OCI-LY7 (cell line): Measurements from ENCODE around the gene ZFR. TPM values are rescaled to one million over a fixed set of nuclear protein-coding genes. Genes with fewer than 3 reads are reported as not detected.
A peak's percentile ranks its signal among the peaks of the same experiment; 100 is the strongest.

Experiments used
- BruUV-seq: library from RNA; stranded (reverse); fragments of 400-500 nt; replicated peaks from 2 replicates; lab custom pipeline; 2021; lab: Mats Ljungman, UMichigan
- CTCF ChIA-PET: fragments of 300-600 bp; sonication (Branson Sonifier 250); formaldehyde crosslinking; loops from one replicate; lab custom pipeline; 2022; ENCODE audit warnings: antibody characterized with exemption; ENCODE audit not compliant: unreplicated experiment; lab: Charles Lee
- POLR2A ChIA-PET: fragments of 300-600 bp; sonication (Branson Sonifier 250); formaldehyde crosslinking; loops from one replicate; lab custom pipeline; 2022; ENCODE audit warnings: antibody characterized with exemption; lab: Charles Lee
- DNase-seq: peaks from one replicate; pipeline ENCODE4 v3.0.0-alpha.2; 2015; ENCODE audit warnings: low spot score
- H2AFZ ChIP-seq: fragments of 200-600 bp; sonication (generic), shearing (Covaris generic); 2 replicates; pipeline ENCODE4 v1.6.1; 2014; ENCODE audit warnings: mild to moderate bottlenecking, antibody characterized with exemption, low read length, moderate library complexity
- H3K27ac ChIP-seq: fragments of 200-600 bp; sonication (generic); 2 replicates; pipeline ENCODE4 v1.5.1; 2014; ENCODE audit warnings: mixed run types, low read depth, mild to moderate bottlenecking, moderate library complexity, low read length, inconsistent platforms; ENCODE audit not compliant: poor library complexity, severe bottlenecking
- H3K36me3 ChIP-seq: fragments of 200-600 bp; sonication (generic); 2 replicates; pipeline ENCODE4 v1.6.1; 2014; ENCODE audit warnings: mild to moderate bottlenecking, antibody characterized with exemption, low read length, moderate library complexity, mixed read lengths; ENCODE audit not compliant: insufficient read depth
- H3K4me1 ChIP-seq: fragments of 200-600 bp; sonication (generic); 2 replicates; pipeline ENCODE4 v1.5.1; 2014; ENCODE audit warnings: mild to moderate bottlenecking, low read length; ENCODE audit not compliant: insufficient read depth, poor library complexity, severe bottlenecking
- H3K4me2 ChIP-seq: fragments of 200-600 bp; sonication (generic); 2 replicates; pipeline ENCODE4 v1.6.1; 2014; ENCODE audit warnings: mild to moderate bottlenecking, low read length
- H3K4me3 ChIP-seq: fragments of 200-600 bp; sonication (generic); 2 replicates; pipeline ENCODE4 v1.5.1; 2014; ENCODE audit warnings: mild to moderate bottlenecking, low read depth, low read length; ENCODE audit not compliant: poor library complexity, severe bottlenecking
- H3K79me2 ChIP-seq: fragments of 200-600 bp; sonication (generic); 2 replicates; pipeline ENCODE4 v1.6.1; 2016; ENCODE audit warnings: low read depth, mild to moderate bottlenecking, low read length, moderate library complexity, mixed read lengths; ENCODE audit not compliant: insufficient read depth
- H3K9me2 ChIP-seq: fragments of 200-600 bp; sonication (generic); 2 replicates; pipeline ENCODE4 v1.6.1; 2016; ENCODE audit warnings: mild to moderate bottlenecking, low read length, mixed read lengths; ENCODE audit not compliant: insufficient read depth
- H3K9me3 ChIP-seq: fragments of 200-600 bp; sonication (generic); 2 replicates; pipeline ENCODE4 v1.6.1; 2014; ENCODE audit warnings: mild to moderate bottlenecking, mixed run types, low read length, mixed read lengths
- H4K20me1 ChIP-seq: fragments of 200-600 bp; sonication (generic); 2 replicates; pipeline ENCODE4 v1.6.1; 2014; ENCODE audit warnings: mild to moderate bottlenecking, antibody characterized with exemption, low read length, moderate library complexity, mixed read lengths; ENCODE audit not compliant: insufficient read depth
- EZH2phosphoT487 ChIP-seq: fragments of 200-600 bp; sonication (generic); IDR thresholded peaks from 2 replicates; pipeline ENCODE4 v1.6.1; 2018; ENCODE audit warnings: low read depth, borderline replicate concordance, mild to moderate bottlenecking, mixed run types, antibody characterized with exemption, low read length, moderate library complexity, mixed read lengths
- intact Hi-C: fragments of 100-400 bp; cut with micrococcal nuclease; formaldehyde crosslinking; loops from one replicate; pipeline ENCODE4 v1.10.0; 2022; ENCODE audit not compliant: unreplicated experiment
- total RNA-seq, 2 experiments: library from RNA; depleted of rRNA in 1 of 2; stranded (reverse); fragments of >200 nt in 1 of 2; shearing (Covaris generic) in 1 of 2; gene quantifications; 2 replicates each; pipeline ENCODE4 v1.2.3, GENCODE V29; 2014 to 2022
- TF ChIP-seq, protein P1 (sequence below): fragments of 200-600 bp; sonication (generic); conservative IDR thresholded peaks from 2 replicates; pipeline ENCODE4 v1.5.1; 2014; ENCODE audit warnings: mild to moderate bottlenecking, antibody characterized with exemption, low read length, moderate library complexity, mixed read lengths

Gene ZFR
- total RNA-seq, 2 experiments from 2014 or later = 54.8 to 63.4 TPM

DNA sequence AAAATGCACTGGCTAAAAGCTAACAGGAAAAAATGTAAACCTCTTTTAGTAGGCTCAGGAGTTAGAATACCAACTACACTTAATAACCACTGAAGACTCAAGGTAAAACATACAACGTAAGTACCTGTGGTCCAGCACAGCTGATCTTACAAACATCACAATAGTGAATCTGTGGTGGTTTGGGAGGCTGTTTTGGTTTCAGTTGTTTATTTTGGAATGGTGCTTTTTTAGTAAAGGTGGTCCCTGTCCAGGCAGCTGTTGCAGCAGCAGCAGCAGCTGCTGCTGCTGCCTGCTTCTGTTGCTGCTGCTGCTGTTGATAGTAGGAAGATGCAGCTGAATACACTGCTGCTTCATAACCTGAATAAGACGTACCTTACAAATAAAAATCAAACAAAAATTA is 37.9 kb downstream of the ZFR start:
- Histone ChIP-seq H3K4me3 (no peak overlapping the region), H3K9me3 (no peaks in the 10 kb centered on the region), H2AFZ (no peak overlapping the region), H3K36me3 (peaks cover 98% of the 10 kb centered on the region), H3K4me1 (no peaks in the 10 kb centered on the region), H3K27ac (no peak overlapping the region), H3K4me2 (no peak overlapping the region), H3K9me2 (no peaks in the 10 kb centered on the region), H4K20me1 (no peaks in the 10 kb centered on the region; the same call in 1 of the 2 replicates), H3K79me2 (0 out of 2 replicates have a peak, but pooled peaks cover 4% of the 10 kb centered on the region)
- ChIA-PET CTCF (no interaction called here), POLR2A (interaction anchor here (0.8 to 2.2 kb wide), 6 partner anchors 8 to 39 kb away, joined by 3 to 7 read pairs (median 4); no protein-coding TSS in a partner anchor)
- intact Hi-C loops = loop anchor here (5.0 kb wide), 2 partner anchors 34 to 49 kb away; no protein-coding TSS in a partner anchor
- peak; percentile 6 for DNase-seq
- TF ChIP-seq, protein P1, sequence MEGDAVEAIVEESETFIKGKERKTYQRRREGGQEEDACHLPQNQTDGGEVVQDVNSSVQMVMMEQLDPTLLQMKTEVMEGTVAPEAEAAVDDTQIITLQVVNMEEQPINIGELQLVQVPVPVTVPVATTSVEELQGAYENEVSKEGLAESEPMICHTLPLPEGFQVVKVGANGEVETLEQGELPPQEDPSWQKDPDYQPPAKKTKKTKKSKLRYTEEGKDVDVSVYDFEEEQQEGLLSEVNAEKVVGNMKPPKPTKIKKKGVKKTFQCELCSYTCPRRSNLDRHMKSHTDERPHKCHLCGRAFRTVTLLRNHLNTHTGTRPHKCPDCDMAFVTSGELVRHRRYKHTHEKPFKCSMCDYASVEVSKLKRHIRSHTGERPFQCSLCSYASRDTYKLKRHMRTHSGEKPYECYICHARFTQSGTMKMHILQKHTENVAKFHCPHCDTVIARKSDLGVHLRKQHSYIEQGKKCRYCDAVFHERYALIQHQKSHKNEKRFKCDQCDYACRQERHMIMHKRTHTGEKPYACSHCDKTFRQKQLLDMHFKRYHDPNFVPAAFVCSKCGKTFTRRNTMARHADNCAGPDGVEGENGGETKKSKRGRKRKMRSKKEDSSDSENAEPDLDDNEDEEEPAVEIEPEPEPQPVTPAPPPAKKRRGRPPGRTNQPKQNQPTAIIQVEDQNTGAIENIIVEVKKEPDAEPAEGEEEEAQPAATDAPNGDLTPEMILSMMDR = no peak
- TF ChIP-seq EZH2phosphoT487 = no peak
- no TSS peak for BruUV-seq

DNA sequence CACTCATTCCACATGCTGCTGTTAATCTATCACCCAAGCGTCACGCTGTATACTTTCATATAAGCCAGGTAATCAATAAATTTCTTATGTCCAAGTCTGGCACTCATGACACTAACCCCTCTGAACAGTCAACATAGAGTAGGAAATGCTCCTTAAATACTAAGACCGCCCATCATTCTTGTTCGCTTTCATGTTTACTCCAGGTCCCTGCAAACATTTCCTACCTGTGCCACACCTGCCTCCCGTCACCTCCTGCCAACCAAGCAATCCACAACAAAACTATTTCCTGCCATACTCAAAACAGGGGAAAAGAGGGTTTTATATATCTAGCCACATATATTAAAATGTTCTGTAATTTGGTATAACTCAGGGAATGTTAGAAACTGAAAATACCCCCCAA is 39.0 kb downstream of the ZFR start:
- Histone ChIP-seq H3K4me3 (no peak overlapping the region), H3K4me2 (no peak overlapping the region), H3K9me2 (no peaks in the 10 kb centered on the region), H4K20me1 (no peaks in the 10 kb centered on the region; the same call in 1 of the 2 replicates), H3K27ac (no peak overlapping the region), H3K4me1 (no peaks in the 10 kb centered on the region), H3K79me2 (0 out of 2 replicates have a peak, but pooled peaks cover 4% of the 10 kb centered on the region), H2AFZ (no peak overlapping the region), H3K9me3 (no peaks in the 10 kb centered on the region), H3K36me3 (peaks cover 100% of the 10 kb centered on the region)
- TF ChIP-seq EZH2phosphoT487 = no peak
- TF ChIP-seq, protein P1 = no peak
- POLR2A ChIA-PET = no interaction called here
- intact Hi-C loops = loop anchor here (5.0 kb wide), 2 partner anchors 33 to 48 kb away; no protein-coding TSS in a partner anchor
- CTCF ChIA-PET = no interaction called here
- BruUV-seq = no TSS peak
- DNase-seq = no peak

DNA sequence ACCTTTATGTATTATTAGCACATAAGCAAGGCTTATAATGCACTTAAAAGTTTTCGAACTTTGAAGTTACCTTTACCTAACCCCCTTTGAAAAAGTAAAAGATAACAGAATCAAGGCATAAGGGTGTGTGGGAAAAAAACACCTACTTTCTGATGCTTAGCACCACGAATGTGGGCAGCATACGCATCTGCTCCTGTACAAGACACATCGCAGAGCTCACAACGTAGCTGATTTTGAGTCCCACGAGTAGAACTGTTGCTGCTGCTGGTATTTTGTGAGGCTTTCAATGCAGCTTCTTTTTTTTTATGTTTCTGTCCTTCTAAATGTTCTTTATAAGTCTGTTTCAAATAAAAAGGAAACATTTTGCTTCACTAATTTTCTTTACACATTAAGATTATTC is 40.8 kb downstream of the ZFR start:
- Histone ChIP-seq H3K79me2 (0 out of 2 replicates have a peak, but pooled peaks cover 4% of the 10 kb centered on the region), H3K4me2 (no peak overlapping the region), H3K9me2 (no peaks in the 10 kb centered on the region), H4K20me1 (no peaks in the 10 kb centered on the region; the same call in 1 of the 2 replicates), H3K27ac (no peak overlapping the region), H3K4me1 (no peaks in the 10 kb centered on the region), H3K9me3 (no peaks in the 10 kb centered on the region), H3K4me3 (no peak overlapping the region), H3K36me3 (peaks cover 100% of the 10 kb centered on the region), H2AFZ (no peak overlapping the region)
- TF ChIP-seq, protein P1 = no peak
- TF ChIP-seq EZH2phosphoT487 = no peak
- DNase-seq = no peak
- BruUV-seq = no TSS peak
- ChIA-PET CTCF (no interaction called here), POLR2A (interaction anchor here (0.6 to 1.5 kb wide), 3 partner anchors 16 to 325 kb away, joined by 4 read pairs; no protein-coding TSS in a partner anchor)
- intact Hi-C loops = no loop called here
